K562 (cell line): Measurements from ENCODE around the gene IQCC. TPM values are rescaled to one million over a fixed set of nuclear protein-coding genes. Genes with fewer than 3 reads are reported as not detected.

ENCODE experiments used
- ATF6 ChIP-seq: sonication (generic); formaldehyde crosslinking; IDR thresholded peaks from 2 replicates; pipeline ENCODE4 v1.4.0; 2020; ENCODE audit warnings: mild to moderate bottlenecking, missing genetic modification reagents
- CBX8 ChIP-seq: fragments of 200-600 bp; sonication (generic); IDR thresholded peaks from 2 replicates; pipeline ENCODE4 v1.6.1; 2012; ENCODE audit warnings: borderline replicate concordance, mixed run types, low read depth, mild to moderate bottlenecking, moderate library complexity, mixed read lengths, low read length, control low read depth, inconsistent platforms; ENCODE audit not compliant: poor library complexity, severe bottlenecking; ENCODE audit errors: extremely low read depth
- NFATC3 ChIP-seq: fragments of 450-650 bp; IDR thresholded peaks from 2 replicates; pipeline ENCODE4 v1.6.1; 2017; ENCODE audit warnings: mild to moderate bottlenecking
- NR1H2 ChIP-seq: sonication (generic); formaldehyde crosslinking; IDR thresholded peaks from 2 replicates; pipeline ENCODE4 v1.4.0; 2020; ENCODE audit warnings: mild to moderate bottlenecking, missing genetic modification reagents
- RBM22 ChIP-seq: fragments of 200-400 bp; formaldehyde crosslinking; IDR thresholded peaks from 2 replicates; pipeline ENCODE4 v1.6.1; 2018; ENCODE audit warnings: low read length, low read depth; ENCODE audit not compliant: poor library complexity, severe bottlenecking
- SIX5 ChIP-seq, 2 experiments: IDR thresholded peaks; 2 replicates each; pipeline ENCODE4 v1.6.1; 2011; ENCODE audit warnings: low read length in 2 of 2, borderline replicate concordance in 1 of 2, low read depth in 1 of 2, mild to moderate bottlenecking in 1 of 2, moderate library complexity in 1 of 2; ENCODE audit not compliant: insufficient read depth in 1 of 2
- THAP12 ChIP-seq: fragments of 250-450 bp; sonication (Bioruptor Pico); IDR thresholded peaks from 2 replicates; pipeline ENCODE4 v1.9.0; 2021; ENCODE audit warnings: mild to moderate bottlenecking, inconsistent platforms
- XRCC5 ChIP-seq: fragments of 200-400 bp; formaldehyde crosslinking; IDR thresholded peaks from 2 replicates; pipeline ENCODE4 v1.6.1; 2017; ENCODE audit warnings: low read depth, mild to moderate bottlenecking, low read length
- ZBTB8A ChIP-seq: fragments of 450-650 bp; IDR thresholded peaks from 2 replicates; pipeline ENCODE4 v1.6.1; 2018; ENCODE audit warnings: mild to moderate bottlenecking, moderate library complexity; ENCODE audit not compliant: partially characterized antibody
- ZNF592 ChIP-seq: fragments of 450-650 bp; IDR thresholded peaks from 2 replicates; pipeline ENCODE4 v1.6.1; 2017; ENCODE audit warnings: antibody characterized with exemption, mild to moderate bottlenecking
- ZNF830 ChIP-seq: fragments of 250-450 bp; sonication (Bioruptor Pico); IDR thresholded peaks from 2 replicates; pipeline ENCODE4 v1.5.0; 2021; ENCODE audit warnings: mild to moderate bottlenecking
- polyA plus RNA-seq, 8 experiments: library from polyadenylated mRNA; depleted of rRNA in 4 of 8; stranded (reverse) in 5 of 8; unstranded in 3 of 8; fragments of >200 nt; fragmentation: Nextera tagmentation in 2 of 8; fragmentation: Illumina TruSeq in 1 of 8; extraction: Ambion mirVana in 2 of 8; extraction: Trizol in 1 of 8; gene quantifications; 2 replicates each; pipeline versions ENCODE4 v1.2.1 to v1.2.3, GENCODE V29; 2011 to 2014; ENCODE audit warnings: inconsistent platforms in 1 of 8, missing spikeins in 1 of 8
- total RNA-seq, 7 experiments: library from RNA; depleted of rRNA in 6 of 7; stranded (reverse); fragments of >200 nt in 6 of 7; fragmentation: Illumina TruSeq in 2 of 7; extraction: Trizol in 2 of 7; gene quantifications; 2 replicates each; pipeline versions ENCODE4 v1.2.1 to v1.2.3, GENCODE V29; 2011 to 2021; ENCODE audit warnings: low replicate concordance in 1 of 7
- TF ChIP-seq, protein P1 (sequence below): fragments of 250-450 bp; sonication (Bioruptor Pico); IDR thresholded peaks from 2 replicates; pipeline ENCODE4 v1.8.0; 2022; ENCODE audit warnings: inconsistent platforms
- TF ChIP-seq, protein P2 (sequence below): sonication (generic); formaldehyde crosslinking; IDR thresholded peaks from 2 replicates; pipeline ENCODE4 v1.8.1; 2023; ENCODE audit warnings: mild to moderate bottlenecking, missing genetic modification reagents

The IQCC gene
- total and polyA plus RNA-seq, 9 of the 15 experiments (the other 6 are each of a cell fraction or from before 2014, with no cell fraction given) = 8.1 to 16.5 (median 10.7) TPM

GRCh38 chr1:32221980-32222755 is 16.7 kb downstream of the IQCC start, which contains the start of the genes EIF3I and TMEM234 (continued):
- no peak for TF ChIP-seq XRCC5
- TF ChIP-seq ZNF830 = no peak
- peak; percentile 85 for TF ChIP-seq RBM22
- no peak for TF ChIP-seq ZBTB8A
- no peak for TF ChIP-seq ZNF592
- no peak for TF ChIP-seq NFATC3
- TF ChIP-seq NR1H2 (CRISPR knock-in tag) = no peak
- TF ChIP-seq CBX8 = no peak
- TF ChIP-seq, protein P1, sequence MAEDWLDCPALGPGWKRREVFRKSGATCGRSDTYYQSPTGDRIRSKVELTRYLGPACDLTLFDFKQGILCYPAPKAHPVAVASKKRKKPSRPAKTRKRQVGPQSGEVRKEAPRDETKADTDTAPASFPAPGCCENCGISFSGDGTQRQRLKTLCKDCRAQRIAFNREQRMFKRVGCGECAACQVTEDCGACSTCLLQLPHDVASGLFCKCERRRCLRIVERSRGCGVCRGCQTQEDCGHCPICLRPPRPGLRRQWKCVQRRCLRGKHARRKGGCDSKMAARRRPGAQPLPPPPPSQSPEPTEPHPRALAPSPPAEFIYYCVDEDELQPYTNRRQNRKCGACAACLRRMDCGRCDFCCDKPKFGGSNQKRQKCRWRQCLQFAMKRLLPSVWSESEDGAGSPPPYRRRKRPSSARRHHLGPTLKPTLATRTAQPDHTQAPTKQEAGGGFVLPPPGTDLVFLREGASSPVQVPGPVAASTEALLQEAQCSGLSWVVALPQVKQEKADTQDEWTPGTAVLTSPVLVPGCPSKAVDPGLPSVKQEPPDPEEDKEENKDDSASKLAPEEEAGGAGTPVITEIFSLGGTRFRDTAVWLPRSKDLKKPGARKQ (CRISPR knock-in tag) = no peak
- TF ChIP-seq ATF6 = no peak; the same call in 1 of the 2 replicates
- TF ChIP-seq THAP12 = no peak
- TF ChIP-seq, protein P2, sequence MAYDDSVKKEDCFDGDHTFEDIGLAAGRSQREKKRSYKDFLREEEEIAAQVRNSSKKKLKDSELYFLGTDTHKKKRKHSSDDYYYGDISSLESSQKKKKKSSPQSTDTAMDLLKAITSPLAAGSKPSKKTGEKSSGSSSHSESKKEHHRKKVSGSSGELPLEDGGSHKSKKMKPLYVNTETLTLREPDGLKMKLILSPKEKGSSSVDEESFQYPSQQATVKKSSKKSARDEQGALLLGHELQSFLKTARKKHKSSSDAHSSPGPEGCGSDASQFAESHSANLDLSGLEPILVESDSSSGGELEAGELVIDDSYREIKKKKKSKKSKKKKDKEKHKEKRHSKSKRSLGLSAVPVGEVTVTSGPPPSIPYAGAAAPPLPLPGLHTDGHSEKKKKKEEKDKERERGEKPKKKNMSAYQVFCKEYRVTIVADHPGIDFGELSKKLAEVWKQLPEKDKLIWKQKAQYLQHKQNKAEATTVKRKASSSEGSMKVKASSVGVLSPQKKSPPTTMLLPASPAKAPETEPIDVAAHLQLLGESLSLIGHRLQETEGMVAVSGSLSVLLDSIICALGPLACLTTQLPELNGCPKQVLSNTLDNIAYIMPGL (CRISPR knock-in tag) = peak; percentile 57; the same call in 1 of the 2 replicates
- no peak for TF ChIP-seq SIX5 (IDR thresholded peaks at IDR 0.05; ENCODE audit: borderline replicate concordance in 1 of 2, insufficient read depth in 1 of 2, low read depth in 1 of 2, low read length in 2 of 2)
